ENCODE measurements around the gene LDLRAD1. TPM values are rescaled to one million over a fixed set of nuclear protein-coding genes. Genes with fewer than 3 reads are reported as not detected.
"Not testable (repeated sequence)": the region's sequence is repeated elsewhere in the genome, so short reads cannot be mapped to it uniquely, and the experiment has no call there.

LDLRAD1 gene
- total and polyA plus RNA-seq, 4 donors, result 8.0 to 30.1 (median 26.8) TPM

DNA sequence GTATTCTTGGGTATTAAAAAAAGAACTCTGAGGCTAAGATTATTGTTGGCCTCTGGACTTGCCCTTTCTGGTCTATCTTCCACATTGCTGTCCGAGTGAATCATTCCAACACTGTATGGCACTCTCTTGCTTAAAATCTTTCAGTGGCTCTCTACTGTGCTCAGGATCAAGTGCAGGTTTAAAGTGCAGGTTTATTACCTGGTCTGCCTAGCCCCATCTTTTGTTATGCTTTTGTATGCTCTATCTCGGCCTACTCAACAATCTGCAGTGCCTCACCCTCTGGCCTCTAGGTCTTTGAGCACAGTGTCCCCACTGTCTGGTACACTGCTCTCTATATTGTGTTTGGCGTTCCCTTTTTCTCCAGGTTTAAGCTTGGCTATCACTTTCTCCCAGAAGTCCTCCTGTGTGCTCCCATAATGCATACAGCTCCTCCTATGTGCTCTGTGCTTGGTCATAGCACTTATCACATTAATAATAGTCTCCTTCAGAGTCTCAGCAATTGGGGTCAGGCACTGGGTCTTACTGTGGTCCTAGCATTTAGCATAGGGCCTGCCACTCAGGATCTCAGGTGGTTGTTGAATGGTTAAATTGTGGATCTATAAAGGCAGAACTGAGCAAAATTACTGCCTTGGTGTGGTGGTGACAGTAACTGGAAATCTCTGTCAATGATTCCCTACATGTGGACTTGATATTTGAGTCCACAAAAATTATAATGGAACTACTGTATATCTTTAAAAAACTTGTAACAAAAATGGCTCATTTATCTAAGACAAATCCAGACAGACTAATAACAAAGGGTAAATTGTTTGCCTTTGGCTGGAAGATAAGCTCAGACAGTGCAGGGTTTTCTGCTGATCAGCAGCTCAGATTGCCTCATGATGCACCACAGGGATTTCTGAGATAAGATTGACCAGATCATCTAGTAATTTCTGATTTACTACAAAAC is 10.6 kb upstream of the LDLRAD1 start:
- DNase-seq (no peak), ATAC-seq (ENCODE audit: insufficient read depth, low FRiP score) (no peak)
- Histone ChIP-seq H3K9me3 (ENCODE audit: control insufficient read depth in 4 of 4, insufficient read depth in 3 of 4, low read length in 3 of 4) (no peaks in the 10 kb centered on the region), H3K36me3 (ENCODE audit: control insufficient read depth in 4 of 4, insufficient read depth in 4 of 4, low read length in 4 of 4) (peaks cover 4 to 22% (median 10%) of the 10 kb centered on the region in 4 donors), H3K9ac (ENCODE audit: insufficient read depth in 1 of 2, low read length in 2 of 2) (no peak overlapping the region), H3K4me3 (no peak overlapping the region), H3K4me1 (ENCODE audit: control insufficient read depth in 5 of 5, insufficient read depth in 5 of 5, low read length in 5 of 5) (peaks cover 0 to 2% (median 0%) of the 10 kb centered on the region in 5 donors), H3K27ac (ENCODE audit: low read depth in 1 of 2, low read length in 1 of 2) (no peak overlapping the region), H3K27me3 (ENCODE audit: control insufficient read depth in 3 of 3, insufficient read depth in 3 of 3, low read length in 2 of 3) (no peaks in the 10 kb centered on the region)
- TF ChIP-seq, protein P1, sequence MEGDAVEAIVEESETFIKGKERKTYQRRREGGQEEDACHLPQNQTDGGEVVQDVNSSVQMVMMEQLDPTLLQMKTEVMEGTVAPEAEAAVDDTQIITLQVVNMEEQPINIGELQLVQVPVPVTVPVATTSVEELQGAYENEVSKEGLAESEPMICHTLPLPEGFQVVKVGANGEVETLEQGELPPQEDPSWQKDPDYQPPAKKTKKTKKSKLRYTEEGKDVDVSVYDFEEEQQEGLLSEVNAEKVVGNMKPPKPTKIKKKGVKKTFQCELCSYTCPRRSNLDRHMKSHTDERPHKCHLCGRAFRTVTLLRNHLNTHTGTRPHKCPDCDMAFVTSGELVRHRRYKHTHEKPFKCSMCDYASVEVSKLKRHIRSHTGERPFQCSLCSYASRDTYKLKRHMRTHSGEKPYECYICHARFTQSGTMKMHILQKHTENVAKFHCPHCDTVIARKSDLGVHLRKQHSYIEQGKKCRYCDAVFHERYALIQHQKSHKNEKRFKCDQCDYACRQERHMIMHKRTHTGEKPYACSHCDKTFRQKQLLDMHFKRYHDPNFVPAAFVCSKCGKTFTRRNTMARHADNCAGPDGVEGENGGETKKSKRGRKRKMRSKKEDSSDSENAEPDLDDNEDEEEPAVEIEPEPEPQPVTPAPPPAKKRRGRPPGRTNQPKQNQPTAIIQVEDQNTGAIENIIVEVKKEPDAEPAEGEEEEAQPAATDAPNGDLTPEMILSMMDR (IDR thresholded peaks at IDR 0.05; ENCODE audit: control extremely low read depth, extremely low read depth), result no peak
- WGBS, 2 donors, result 91 to 97% methylated on average over 3 of the region's 3 CpGs

DNA sequence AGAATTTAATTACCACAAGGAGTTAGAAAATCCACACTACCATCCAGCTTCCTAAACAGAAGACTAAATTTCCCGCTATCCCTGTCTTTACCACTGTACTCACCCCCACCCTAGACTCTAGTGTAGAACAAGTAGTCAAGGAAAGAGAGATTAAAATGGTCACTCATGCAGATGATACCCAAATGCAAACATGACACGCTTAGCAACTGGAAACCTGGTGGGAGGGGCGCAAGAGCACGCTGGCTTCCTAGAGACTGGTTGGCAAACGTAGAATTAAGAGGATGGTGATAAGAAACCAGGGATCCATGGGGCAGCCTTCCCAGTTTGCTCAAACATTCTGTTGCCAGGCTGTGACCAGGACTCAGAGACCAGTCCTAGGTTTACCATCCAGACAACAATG is 9.9 kb upstream of the LDLRAD1 start:
- H3K4me3 ChIP-seq, result no peak overlapping the region
- ATAC-seq (ENCODE audit: insufficient read depth, low FRiP score) (no peak), DNase-seq (no peak)
- TF ChIP-seq, protein P1 (IDR thresholded peaks at IDR 0.05; ENCODE audit: control extremely low read depth, extremely low read depth), result no peak
- no peak overlapping the region for H3K9ac ChIP-seq (ENCODE audit: insufficient read depth in 1 of 2, low read length in 2 of 2)
- peaks cover 3 to 20% (median 10%) of the 10 kb centered on the region in 4 donors for H3K36me3 ChIP-seq (ENCODE audit: control insufficient read depth in 4 of 4, insufficient read depth in 4 of 4, low read length in 4 of 4)
- H3K27ac ChIP-seq (ENCODE audit: low read depth in 1 of 2, low read length in 1 of 2), result no peak overlapping the region
- H3K27me3 ChIP-seq (ENCODE audit: control insufficient read depth in 3 of 3, insufficient read depth in 3 of 3, low read length in 2 of 3), result no peaks in the 10 kb centered on the region
- 88 to 95% methylated on average over 5 of the region's 5 CpGs for WGBS, 2 donors
- peaks cover 0 to 2% (median 0%) of the 10 kb centered on the region in 5 donors for H3K4me1 ChIP-seq (ENCODE audit: control insufficient read depth in 5 of 5, insufficient read depth in 5 of 5, low read length in 5 of 5)
- no peaks in the 10 kb centered on the region for H3K9me3 ChIP-seq (ENCODE audit: control insufficient read depth in 4 of 4, insufficient read depth in 3 of 4, low read length in 3 of 4)

DNA sequence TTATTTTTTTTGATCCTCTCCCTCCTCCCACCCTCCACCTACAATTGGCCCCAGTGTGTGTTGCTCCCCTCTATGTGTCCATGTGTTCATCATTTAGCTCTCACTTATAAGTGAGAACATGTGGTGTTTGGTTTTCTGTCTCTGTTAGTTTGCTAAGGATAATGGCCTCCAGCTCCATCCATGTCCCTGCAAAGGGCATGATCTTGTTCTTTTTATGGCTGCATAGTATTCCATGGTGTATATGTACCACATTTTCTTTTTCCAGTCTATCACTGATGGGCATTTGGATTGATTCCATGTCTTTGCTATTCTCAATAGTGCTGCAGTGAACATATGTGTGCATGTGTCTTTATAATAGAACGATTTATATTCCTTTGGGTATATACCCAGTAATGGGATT is 6.8 kb upstream of the LDLRAD1 start:
- not testable (repeated sequence) for H3K4me3 ChIP-seq; DNase-seq; H3K9me3 ChIP-seq (ENCODE audit: control insufficient read depth in 4 of 4, insufficient read depth in 3 of 4, low read length in 3 of 4); H3K27me3 ChIP-seq (ENCODE audit: control insufficient read depth in 3 of 3, insufficient read depth in 3 of 3, low read length in 2 of 3); H3K36me3 ChIP-seq (ENCODE audit: control insufficient read depth in 4 of 4, insufficient read depth in 4 of 4, low read length in 4 of 4); H3K27ac ChIP-seq (ENCODE audit: low read depth in 1 of 2, low read length in 1 of 2); H3K4me1 ChIP-seq (ENCODE audit: control insufficient read depth in 5 of 5, insufficient read depth in 5 of 5, low read length in 5 of 5); ATAC-seq (ENCODE audit: insufficient read depth, low FRiP score); H3K9ac ChIP-seq (ENCODE audit: insufficient read depth in 1 of 2, low read length in 2 of 2)
- WGBS, 2 donors, result 94 to 97% methylated on average over 1 of the region's 1 CpG

DNA sequence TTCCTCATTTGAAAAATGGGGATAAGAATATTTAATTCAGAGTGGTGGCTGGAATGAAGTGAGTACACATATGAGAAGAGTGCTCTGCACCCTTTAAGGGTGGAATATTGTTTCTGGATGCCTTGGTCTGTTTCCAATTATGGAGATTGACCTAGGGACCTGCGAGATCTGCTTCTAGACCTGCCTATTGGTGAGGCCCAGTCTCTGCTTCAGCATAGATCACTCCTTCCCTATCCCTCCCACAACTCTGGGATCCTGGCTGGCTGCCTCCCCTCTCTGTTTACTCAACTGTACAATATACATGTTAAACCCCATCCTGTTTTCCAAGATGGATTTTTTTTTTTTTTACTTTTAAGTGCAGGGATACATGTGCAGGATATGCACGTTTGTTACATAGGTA is 6.4 kb upstream of the LDLRAD1 start:
- DNase-seq (no peak), ATAC-seq (ENCODE audit: insufficient read depth, low FRiP score) (no peak)
- Histone ChIP-seq H3K9ac (ENCODE audit: insufficient read depth in 1 of 2, low read length in 2 of 2) (no peak overlapping the region), H3K4me3 (no peak overlapping the region), H3K27me3 (ENCODE audit: control insufficient read depth in 3 of 3, insufficient read depth in 3 of 3, low read length in 2 of 3) (no peaks in the 10 kb centered on the region), H3K36me3 (ENCODE audit: control insufficient read depth in 4 of 4, insufficient read depth in 4 of 4, low read length in 4 of 4) (peaks cover 0 to 3% (median 0%) of the 10 kb centered on the region in 4 donors), H3K27ac (ENCODE audit: low read depth in 1 of 2, low read length in 1 of 2) (no peak overlapping the region), H3K9me3 (ENCODE audit: control insufficient read depth in 4 of 4, insufficient read depth in 3 of 4, low read length in 3 of 4) (no peaks in the 10 kb centered on the region), H3K4me1 (ENCODE audit: control insufficient read depth in 5 of 5, insufficient read depth in 5 of 5, low read length in 5 of 5) (peaks cover 0 to 2% (median 0%) of the 10 kb centered on the region in 5 donors)
- TF ChIP-seq, protein P1 (IDR thresholded peaks at IDR 0.05; ENCODE audit: control extremely low read depth, extremely low read depth), result no peak
- WGBS, 2 donors, result 78 to 80% methylated on average over 2 of the region's 2 CpGs

DNA sequence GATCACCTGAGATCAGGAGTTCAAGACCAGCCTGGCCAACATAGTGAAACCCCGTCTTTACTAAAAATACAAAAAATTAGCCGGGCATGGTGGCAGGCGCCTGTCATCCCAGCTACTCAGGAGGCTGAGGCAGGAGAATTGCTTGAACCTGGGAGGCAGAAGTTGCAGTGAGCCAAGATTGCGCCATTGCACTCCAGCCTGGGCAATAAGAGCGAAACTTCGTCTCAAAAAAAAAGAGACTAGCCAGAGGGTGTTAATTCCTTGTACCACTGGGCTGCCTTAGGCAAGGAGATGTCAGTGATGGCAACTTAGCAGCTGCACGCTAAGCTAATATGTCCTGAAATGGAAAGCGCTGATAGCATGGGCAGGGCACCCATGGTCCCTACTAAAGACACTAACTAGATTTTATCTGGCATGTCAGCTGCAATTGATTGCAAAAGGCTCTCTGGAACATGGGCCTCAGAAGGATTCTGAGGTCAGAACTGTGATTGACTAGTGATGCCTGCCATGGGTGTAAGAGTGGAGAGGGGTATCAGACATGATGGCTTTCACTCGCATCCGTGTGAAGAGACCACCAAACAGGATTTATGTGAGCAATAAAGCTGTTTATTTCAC is 1.7 kb upstream of the LDLRAD1 start:
- not testable (repeated sequence) for H3K4me3 ChIP-seq; H3K9me3 ChIP-seq (ENCODE audit: control insufficient read depth in 4 of 4, insufficient read depth in 3 of 4, low read length in 3 of 4); H3K9ac ChIP-seq (ENCODE audit: insufficient read depth in 1 of 2, low read length in 2 of 2); H3K27me3 ChIP-seq (ENCODE audit: control insufficient read depth in 3 of 3, insufficient read depth in 3 of 3, low read length in 2 of 3); H3K36me3 ChIP-seq (ENCODE audit: control insufficient read depth in 4 of 4, insufficient read depth in 4 of 4, low read length in 4 of 4); H3K27ac ChIP-seq (ENCODE audit: low read depth in 1 of 2, low read length in 1 of 2); DNase-seq; ATAC-seq (ENCODE audit: insufficient read depth, low FRiP score); H3K4me1 ChIP-seq (ENCODE audit: control insufficient read depth in 5 of 5, insufficient read depth in 5 of 5, low read length in 5 of 5)
- 82 to 86% methylated on average over 10 of the region's 10 CpGs for WGBS, 2 donors

Data from lung (tissue), 12 donors.